ENCODE results near the gene CHST15.

Gene CHST15

GRCh38 chr10:124076148-124076733, 17.2 kb downstream of the CHST15 start:
- no peak for DNase-seq (ENCODE audit: low read depth)
- H3K4me3 ChIP-seq (ENCODE audit: low read length), result no peak overlapping the region
- no peak for TF ChIP-seq CTCF (conservative IDR thresholded peaks at IDR 0.05; ENCODE audit: low read length)

- TF ChIP-seq CTCF (conservative IDR thresholded peaks at IDR 0.05; ENCODE audit: low read length), result no peak
- no peak overlapping the region for H3K4me3 ChIP-seq (ENCODE audit: low read length)
- no peak for DNase-seq (ENCODE audit: low read depth)
Measured at GRCh38 chr10:124075231-124075955, 18.0 kb downstream of the CHST15 start.

GRCh38 chr10:124074501-124075109, 18.8 kb downstream of the CHST15 start:
- no peak overlapping the region for H3K4me3 ChIP-seq (ENCODE audit: low read length)
- no peak for DNase-seq (ENCODE audit: low read depth)
- no peak for TF ChIP-seq CTCF (conservative IDR thresholded peaks at IDR 0.05; ENCODE audit: low read length)

- H3K4me3 ChIP-seq (ENCODE audit: low read length), result no peak overlapping the region
- DNase-seq (ENCODE audit: low read depth), result no peak
- no peak for TF ChIP-seq CTCF (conservative IDR thresholded peaks at IDR 0.05; ENCODE audit: low read length)
Measured at GRCh38 chr10:124073978-124074377, 19.4 kb downstream of the CHST15 start.

- no peak overlapping the region for H3K4me3 ChIP-seq (ENCODE audit: low read length)
- no peak for DNase-seq (ENCODE audit: low read depth)
- no peak for TF ChIP-seq CTCF (conservative IDR thresholded peaks at IDR 0.05; ENCODE audit: low read length)
Measured at GRCh38 chr10:124072541-124072940, 20.9 kb downstream of the CHST15 start.

- H3K4me3 ChIP-seq (ENCODE audit: low read length), result no peak overlapping the region
- no peak for TF ChIP-seq CTCF (conservative IDR thresholded peaks at IDR 0.05; ENCODE audit: low read length)
- DNase-seq (ENCODE audit: low read depth), result no peak
Measured at GRCh38 chr10:124072106-124072505, 21.3 kb downstream of the CHST15 start.

GRCh38 chr10:124071141-124071540, 22.3 kb downstream of the CHST15 start:
- no peak for TF ChIP-seq CTCF (conservative IDR thresholded peaks at IDR 0.05; ENCODE audit: low read length)
- DNase-seq (ENCODE audit: low read depth), result no peak
- H3K4me3 ChIP-seq (ENCODE audit: low read length), result no peak overlapping the region
